SK-N-SH (cell line): Measurements from ENCODE around the gene COL28A1. TPM values are rescaled to one million over a fixed set of nuclear protein-coding genes. Genes with fewer than 3 reads are reported as not detected.
A peak's percentile ranks its signal among the peaks of the same experiment; 100 is the strongest.

Experiments
- CTCF ChIA-PET: fragments of 300-600, 350-600 bp; formaldehyde crosslinking; extraction: SDS; loops from one replicate; lab custom pipeline; 2021; lab: Yijun Ruan, JAX
- POLR2A ChIA-PET: fragments of 350-600 bp; sonication (Branson Sonifier 250); formaldehyde crosslinking; extraction: SDS; loops from one replicate; lab custom pipeline; 2020; ENCODE audit warnings: antibody characterized with exemption, inconsistent platforms; lab: Yijun Ruan, JAX
- DNase-seq: peaks from one replicate; pipeline ENCODE4 v3.0.0; 2012
- H2AFZ ChIP-seq: fragments of 200-600 bp; sonication (generic); 2 replicates; pipeline ENCODE4 v1.8.1; 2016; ENCODE audit warnings: antibody characterized with exemption, mild to moderate bottlenecking, low read depth
- H3F3A ChIP-seq: fragments of 200-600 bp; sonication (generic); replicated peaks from 2 replicates; pipeline ENCODE3; 2016; ENCODE audit warnings: antibody characterized with exemption, mild to moderate bottlenecking; ENCODE audit not compliant: insufficient read depth
- H3K27ac ChIP-seq, 2 experiments: fragments of 200-500 bp in 1 of 2; fragments of 200-600 bp in 1 of 2; sonication (Bioruptor generic) in 1 of 2; sonication (generic), shearing (Covaris generic) in 1 of 2; 2 replicates each; pipeline versions ENCODE4 v1.5.1 to v1.6.1; 2014 to 2016; ENCODE audit warnings: low read depth in 2 of 2, inconsistent platforms in 1 of 2, low read length in 1 of 2, mild to moderate bottlenecking in 1 of 2, mixed read lengths in 1 of 2
- H3K27me3 ChIP-seq: fragments of 200-600 bp; sonication (generic), shearing (Covaris generic); 2 replicates; pipeline ENCODE4 v1.6.1; 2016; ENCODE audit warnings: mixed run types; ENCODE audit not compliant: insufficient read depth
- H3K36me3 ChIP-seq, 2 experiments: fragments of 200-500 bp in 1 of 2; fragments of 200-600 bp in 1 of 2; sonication (Bioruptor generic) in 1 of 2; sonication (generic) in 1 of 2; replicated peaks in 1 of 2; 2 replicates each; pipeline versions ENCODE3 to v1.5.1; 2014 to 2016; ENCODE audit warnings: low read length in 1 of 2, mild to moderate bottlenecking in 1 of 2; ENCODE audit not compliant: insufficient read depth in 2 of 2, control insufficient read depth in 1 of 2
- H3K4me1 ChIP-seq, 2 experiments: fragments of 200-500 bp in 1 of 2; fragments of 200-600 bp in 1 of 2; sonication (Bioruptor generic) in 1 of 2; sonication (generic), shearing (Covaris generic) in 1 of 2; 2 replicates each; pipeline versions ENCODE4 v1.5.1 to v1.6.1; 2014 to 2016; ENCODE audit warnings: low read depth in 1 of 2, low read length in 1 of 2, mixed run types in 1 of 2; ENCODE audit not compliant: insufficient read depth in 2 of 2, control insufficient read depth in 1 of 2
- H3K4me2 ChIP-seq: fragments of 200-600 bp; sonication (generic), shearing (Covaris generic); 2 replicates; pipeline ENCODE4 v1.6.1; 2017; ENCODE audit warnings: mixed run types
- H3K4me3 ChIP-seq, 2 experiments: fragments of 200-500 bp in 1 of 2; fragments of 200-600 bp in 1 of 2; sonication (Bioruptor generic) in 1 of 2; sonication (generic), shearing (Covaris generic) in 1 of 2; 2 replicates each; pipeline versions ENCODE4 v1.5.1 to v1.8.1; 2014 to 2016; ENCODE audit warnings: low read depth in 2 of 2, inconsistent platforms in 1 of 2, low read length in 1 of 2, mild to moderate bottlenecking in 1 of 2, mixed read lengths in 1 of 2, moderate library complexity in 1 of 2
- H3K79me2 ChIP-seq: fragments of 200-600 bp; sonication (generic); 2 replicates; pipeline ENCODE4 v1.8.1; 2017; ENCODE audit warnings: mild to moderate bottlenecking; ENCODE audit not compliant: insufficient read depth
- H3K9ac ChIP-seq: fragments of 200-600 bp; sonication (generic); 2 replicates; pipeline ENCODE4 v1.6.1; 2017; ENCODE audit warnings: mixed run types
- H3K9me2 ChIP-seq: fragments of 200-600 bp; sonication (generic); 2 replicates; pipeline ENCODE4 v1.6.1; 2017; ENCODE audit warnings: mixed run types
- H3K9me3 ChIP-seq: fragments of 200-600 bp; sonication (generic); 2 replicates; pipeline ENCODE4 v1.6.1; 2017; ENCODE audit warnings: mixed run types, mild to moderate bottlenecking, moderate library complexity
- H4K20me1 ChIP-seq: fragments of 200-600 bp; sonication (generic); 2 replicates; pipeline ENCODE4 v1.6.1; 2017; ENCODE audit warnings: mild to moderate bottlenecking, mixed run types; ENCODE audit not compliant: insufficient read depth
- CTCF ChIP-seq: fragments of 200-600 bp; sonication (generic); IDR thresholded peaks from 2 replicates; pipeline ENCODE4 v1.6.1; 2017; ENCODE audit warnings: antibody characterized with exemption, mild to moderate bottlenecking, moderate library complexity
- ELF1 ChIP-seq: IDR thresholded peaks from 2 replicates; pipeline ENCODE4 v1.4.0; 2012
- EP300 ChIP-seq, 2 experiments: IDR thresholded peaks; 2 replicates each; pipeline versions ENCODE4 v1.4.0 to v1.6.1; 2012; ENCODE audit warnings: borderline replicate concordance in 1 of 2, low read depth in 1 of 2, low read length in 1 of 2
- FOSL2 ChIP-seq: IDR thresholded peaks from 2 replicates; pipeline ENCODE4 v1.4.0; 2012; ENCODE audit warnings: low read depth, mild to moderate bottlenecking, moderate library complexity, borderline replicate concordance
- FOXJ3 ChIP-seq: sonication (generic); formaldehyde crosslinking; IDR thresholded peaks from 2 replicates; pipeline ENCODE4 v1.5.1; 2020; ENCODE audit warnings: mild to moderate bottlenecking, missing genetic modification reagents
- GABPA ChIP-seq: IDR thresholded peaks from 2 replicates; pipeline ENCODE4 v1.4.0; 2012; ENCODE audit warnings: low read depth, mild to moderate bottlenecking
- GATA2 ChIP-seq: sonication (generic); formaldehyde crosslinking; IDR thresholded peaks from 2 replicates; pipeline ENCODE4 v1.5.0; 2020; ENCODE audit warnings: mild to moderate bottlenecking, missing genetic modification reagents
- IRF3 ChIP-seq: fragments of 150-350 bp; IDR thresholded peaks from 2 replicates; pipeline ENCODE4 v1.6.1; 2016; ENCODE audit warnings: mild to moderate bottlenecking, low read depth, low read length
- JUND ChIP-seq: IDR thresholded peaks from 2 replicates; pipeline ENCODE4 v1.4.0; 2012
- MEF2A ChIP-seq: IDR thresholded peaks from 2 replicates; pipeline ENCODE4 v1.4.0; 2012; ENCODE audit warnings: low read depth, borderline replicate concordance
- MXI1 ChIP-seq: IDR thresholded peaks from 2 replicates; pipeline ENCODE4 v1.6.1; 2012; ENCODE audit warnings: mild to moderate bottlenecking, low read depth, low read length, improper control_type of control experiment
- NFIC ChIP-seq: IDR thresholded peaks from 2 replicates; pipeline ENCODE4 v1.4.0; 2012; ENCODE audit warnings: borderline replicate concordance
- POLR2AphosphoS5 ChIP-seq: IDR thresholded peaks from 2 replicates; pipeline ENCODE4 v1.6.1; 2012; ENCODE audit warnings: low read depth, low read length
- RAD21 ChIP-seq: IDR thresholded peaks from 2 replicates; pipeline ENCODE4 v1.6.1; 2012; ENCODE audit warnings: mild to moderate bottlenecking, low read length
- RCOR1 ChIP-seq: fragments of 150-350 bp; IDR thresholded peaks from 2 replicates; pipeline ENCODE4 v1.6.1; 2017; ENCODE audit warnings: antibody characterized with exemption, low read length
- REST ChIP-seq: IDR thresholded peaks from 2 replicates; pipeline ENCODE4 v1.6.1; 2012; ENCODE audit warnings: mild to moderate bottlenecking, low read depth, low read length, moderate library complexity
- RXRA ChIP-seq: IDR thresholded peaks from 2 replicates; pipeline ENCODE4 v1.4.0; 2012; ENCODE audit warnings: low read depth, mild to moderate bottlenecking, borderline replicate concordance
- TAF1 ChIP-seq: IDR thresholded peaks from 2 replicates; pipeline ENCODE4 v1.6.1; 2012; ENCODE audit warnings: low read depth, mild to moderate bottlenecking, low read length, moderate library complexity, borderline replicate concordance
- TCF12 ChIP-seq: IDR thresholded peaks from 2 replicates; pipeline ENCODE4 v1.4.0; 2012
- YY1 ChIP-seq: IDR thresholded peaks from 2 replicates; pipeline ENCODE4 v1.4.0; 2012; ENCODE audit warnings: low read depth, mild to moderate bottlenecking
- ZBTB33 ChIP-seq: IDR thresholded peaks from 2 replicates; pipeline ENCODE4 v1.4.0; 2012; ENCODE audit warnings: low read depth, borderline replicate concordance
- WGBS: methylation state at CpG from one replicate; pipeline ENCODE4 v1.1.6; 2017; ENCODE audit warnings: low lambda C conversion rate; 5-methylcytosine and 5-hydroxymethylcytosine counted together
- polyA plus RNA-seq, 3 experiments: library from polyadenylated mRNA; depleted of rRNA; stranded (reverse); fragments of >200 nt; gene quantifications; 2 replicates each; pipeline ENCODE4 v1.2.3, GENCODE V29; 2012

Gene COL28A1
- polyA plus RNA-seq, 1 of the 3 experiments (the other 2 are of a cell fraction): not detected

- Histone ChIP-seq H3K9ac (no peak overlapping the region), H4K20me1 (no peaks in the 10 kb centered on the region), H3K27ac (no peak overlapping the region), H3K36me3 (peaks cover under 1 to 3% of the 10 kb centered on the region in 2 experiments), H3K9me2 (no peaks in the 10 kb centered on the region), H3K4me1 (peaks cover 9 to 11% of the 10 kb centered on the region in 2 experiments; a peak in 3 of 4 replicates), H3K4me3 (no peak overlapping the region), H2AFZ (no peak overlapping the region), H3F3A (peaks cover 22% of the 10 kb centered on the region)
- ChIA-PET POLR2A (no interaction called here), CTCF (interaction anchor here (1.0 to 1.9 kb wide), 4 partner anchors 13 to 461 kb away, joined by 3 to 6 read pairs (median 4); no protein-coding TSS in a partner anchor)
- DNase-seq: no peak
- TF ChIP-seq YY1: no peak
- TF ChIP-seq FOSL2: no peak
- TF ChIP-seq REST: no peak
- TF ChIP-seq MXI1: no peak
- TF ChIP-seq JUND: no peak
- TF ChIP-seq ELF1: no peak
- TF ChIP-seq POLR2AphosphoS5: no peak
- TF ChIP-seq IRF3: no peak
- no peak for TF ChIP-seq GATA2
- no peak for TF ChIP-seq TCF12
- no peak for TF ChIP-seq FOXJ3 (CRISPR knock-in tag)
- TF ChIP-seq RAD21: no peak
- TF ChIP-seq, all 33 proteins: peak for 0
- H3K4me2 ChIP-seq: 0 out of 2 replicates have a peak overlapping the region, but pooled peaks have one; percentile 9
- H3K79me2 ChIP-seq: peaks cover 16% of the 10 kb centered on the region
- 0 out of 2 replicates have a peak, but pooled peaks cover 2% of the 10 kb centered on the region for H3K9me3 ChIP-seq
- no peaks in the 10 kb centered on the region for H3K27me3 ChIP-seq
Measured at GRCh38 chr7:7563813-7564212, 28.1 kb upstream of the COL28A1 start.

- H3K79me2 ChIP-seq: peaks cover 10% of the 10 kb centered on the region
- H3K4me3 ChIP-seq: no peak overlapping the region
- H3K4me1 ChIP-seq: peaks cover 4 to 6% of the 10 kb centered on the region in 2 experiments; a peak in 3 of 4 replicates
- H3K4me2 ChIP-seq: no peak overlapping the region
- CTCF ChIA-PET: interaction anchor here (0.7 to 1.9 kb wide), 5 partner anchors 13 to 1568 kb away, joined by 3 to 6 read pairs (median 4); no protein-coding TSS in a partner anchor
- POLR2A ChIA-PET: no interaction called here
- peaks cover under 1 to 4% of the 10 kb centered on the region in 2 experiments for H3K36me3 ChIP-seq
- H3K27me3 ChIP-seq: no peaks in the 10 kb centered on the region
- H4K20me1 ChIP-seq: no peaks in the 10 kb centered on the region
- 90% methylated on average over 5 of the region's 5 CpGs for WGBS
- H3K9ac ChIP-seq: no peak overlapping the region
- no peak for DNase-seq
- peaks cover 7% of the 10 kb centered on the region; the same call in 1 of the 2 replicates for H3K9me3 ChIP-seq
- H3F3A ChIP-seq: peaks cover 22% of the 10 kb centered on the region
- H3K9me2 ChIP-seq: no peaks in the 10 kb centered on the region
- no peak overlapping the region for H3K27ac ChIP-seq
- no peak overlapping the region for H2AFZ ChIP-seq
- no peak for TF ChIP-seq RCOR1
- no peak for TF ChIP-seq POLR2AphosphoS5
- no peak for TF ChIP-seq NFIC
- TF ChIP-seq JUND: no peak
- TF ChIP-seq ZBTB33: no peak
- TF ChIP-seq RAD21: no peak
- TF ChIP-seq YY1: no peak
- no peak for TF ChIP-seq TCF12
- no peak for TF ChIP-seq TAF1
- no peak for TF ChIP-seq RXRA
- TF ChIP-seq GABPA: no peak
- TF ChIP-seq MEF2A: no peak
- TF ChIP-seq EP300 (IDR thresholded peaks at IDR 0.05; ENCODE audit: borderline replicate concordance in 1 of 2, low read depth in 1 of 2, low read length in 1 of 2): no peak
- TF ChIP-seq CTCF: no peak
Measured at GRCh38 chr7:7563269-7563668, 27.6 kb upstream of the COL28A1 start.
